Central memory CD8-positive, alpha-beta T cell (primary cell): ENCODE measurements around the gene PRELID2.

Experiments used
- ATAC-seq: fragments of 150-1000 bp; cut with Tn5 transposase; replicated peaks from 2 replicates; pipeline ENCODE4 v1.10.0; 2022; ENCODE audit warnings: mild to moderate bottlenecking, moderate FRiP score, moderate number of reproducible peaks; ENCODE audit not compliant: poor library complexity, severe bottlenecking; ENCODE audit errors: extremely low read depth
- DNase-seq, 2 donors: peaks; one replicate each; pipeline ENCODE4 v3.0.0; 2021; ENCODE audit warnings: low spot score in 2 of 2
- H3K27ac Mint-ChIP-seq: one replicate; pipeline ENCODE4 v1.8.0; 2022; ENCODE audit warnings: low read depth, mild to moderate bottlenecking, moderate library complexity, mixed read lengths
- H3K27me3 Mint-ChIP-seq: one replicate; pipeline ENCODE4 v1.8.0; 2022; ENCODE audit warnings: mixed read lengths
- H3K36me3 Mint-ChIP-seq: one replicate; pipeline ENCODE4 v1.8.0; 2022; ENCODE audit warnings: mild to moderate bottlenecking, moderate library complexity, mixed read lengths; ENCODE audit not compliant: insufficient read depth
- H3K4me1 Mint-ChIP-seq: one replicate; pipeline ENCODE4 v1.8.0; 2022; ENCODE audit warnings: mixed read lengths
- H3K4me3 Mint-ChIP-seq: one replicate; pipeline ENCODE4 v1.8.0; 2022; ENCODE audit warnings: mild to moderate bottlenecking, moderate library complexity, mixed read lengths
- H3K9me3 Mint-ChIP-seq: one replicate; pipeline ENCODE4 v1.8.0; 2022; ENCODE audit warnings: mixed read lengths

Gene PRELID2

GRCh38 chr5:145778144-145778900, 56.8 kb downstream of the PRELID2 start:
- H3K4me3 Mint-ChIP-seq = no peak overlapping the region
- H3K4me1 Mint-ChIP-seq = no peaks in the 10 kb centered on the region
- no peaks in the 10 kb centered on the region for H3K9me3 Mint-ChIP-seq
- H3K27me3 Mint-ChIP-seq = no peaks in the 10 kb centered on the region
- ATAC-seq (no peak), DNase-seq (no peak)
- H3K27ac Mint-ChIP-seq = no peak overlapping the region
- H3K36me3 Mint-ChIP-seq = no peaks in the 10 kb centered on the region

GRCh38 chr5:145777445-145778063, 57.6 kb downstream of the PRELID2 start:
- ATAC-seq (no peak), DNase-seq (no peak)
- H3K36me3 Mint-ChIP-seq = no peaks in the 10 kb centered on the region
- H3K9me3 Mint-ChIP-seq = no peaks in the 10 kb centered on the region
- H3K4me1 Mint-ChIP-seq = no peaks in the 10 kb centered on the region
- H3K27ac Mint-ChIP-seq = no peak overlapping the region
- no peaks in the 10 kb centered on the region for H3K27me3 Mint-ChIP-seq
- H3K4me3 Mint-ChIP-seq = no peak overlapping the region

- Mint-ChIP-seq H3K36me3 (no peaks in the 10 kb centered on the region), H3K27ac (no peak overlapping the region), H3K9me3 (no peaks in the 10 kb centered on the region), H3K4me1 (no peaks in the 10 kb centered on the region), H3K4me3 (no peak overlapping the region), H3K27me3 (no peaks in the 10 kb centered on the region)
- ATAC-seq (no peak), DNase-seq (no peak)
These were observed 58.3 kb downstream of the PRELID2 start for GRCh38 chr5:145776886-145777285.

GRCh38 chr5:145775893-145776444, 59.2 kb downstream of the PRELID2 start:
- Mint-ChIP-seq H3K27ac (no peak overlapping the region), H3K27me3 (no peaks in the 10 kb centered on the region), H3K4me1 (no peaks in the 10 kb centered on the region), H3K36me3 (no peaks in the 10 kb centered on the region), H3K9me3 (no peaks in the 10 kb centered on the region), H3K4me3 (no peak overlapping the region)
- no peak for DNase-seq
- no peak for ATAC-seq

GRCh38 chr5:145775411-145775810, 59.7 kb downstream of the PRELID2 start:
- no peak for DNase-seq
- no peak for ATAC-seq
- H3K4me1 Mint-ChIP-seq = no peaks in the 10 kb centered on the region
- H3K36me3 Mint-ChIP-seq = no peaks in the 10 kb centered on the region
- H3K4me3 Mint-ChIP-seq = no peak overlapping the region
- H3K9me3 Mint-ChIP-seq = no peaks in the 10 kb centered on the region
- no peak overlapping the region for H3K27ac Mint-ChIP-seq
- no peaks in the 10 kb centered on the region for H3K27me3 Mint-ChIP-seq

- Mint-ChIP-seq H3K27me3 (no peaks in the 10 kb centered on the region), H3K9me3 (no peaks in the 10 kb centered on the region), H3K27ac (no peak overlapping the region), H3K4me1 (no peaks in the 10 kb centered on the region), H3K4me3 (no peak overlapping the region), H3K36me3 (no peaks in the 10 kb centered on the region)
- ATAC-seq (no peak), DNase-seq (no peak)
These were observed 60.7 kb downstream of the PRELID2 start for GRCh38 chr5:145774442-145774841.

DNA sequence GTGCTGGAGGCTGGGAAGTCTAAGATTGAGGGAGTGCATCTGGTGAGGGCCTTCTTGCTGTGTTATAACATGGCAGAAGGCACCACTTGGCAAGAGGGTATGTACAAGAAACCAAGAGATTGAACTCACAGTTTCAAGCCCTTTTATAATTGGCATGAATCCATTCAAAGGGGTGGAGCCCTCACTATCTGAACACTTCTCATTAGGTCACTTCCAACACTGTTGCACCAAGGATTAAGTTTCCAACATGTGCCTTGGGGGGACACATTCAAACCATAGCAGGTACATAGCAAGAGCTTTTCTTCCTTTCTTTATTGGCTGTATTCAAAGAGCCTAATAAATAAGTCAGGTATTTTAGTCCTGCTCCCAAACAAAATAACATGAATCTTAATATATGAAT, 62.7 kb downstream of the PRELID2 start:
- Mint-ChIP-seq H3K36me3 (no peaks in the 10 kb centered on the region), H3K4me3 (no peak overlapping the region), H3K27ac (no peak overlapping the region), H3K4me1 (no peaks in the 10 kb centered on the region), H3K27me3 (no peaks in the 10 kb centered on the region), H3K9me3 (no peaks in the 10 kb centered on the region)
- ATAC-seq (no peak), DNase-seq (no peak)

DNA sequence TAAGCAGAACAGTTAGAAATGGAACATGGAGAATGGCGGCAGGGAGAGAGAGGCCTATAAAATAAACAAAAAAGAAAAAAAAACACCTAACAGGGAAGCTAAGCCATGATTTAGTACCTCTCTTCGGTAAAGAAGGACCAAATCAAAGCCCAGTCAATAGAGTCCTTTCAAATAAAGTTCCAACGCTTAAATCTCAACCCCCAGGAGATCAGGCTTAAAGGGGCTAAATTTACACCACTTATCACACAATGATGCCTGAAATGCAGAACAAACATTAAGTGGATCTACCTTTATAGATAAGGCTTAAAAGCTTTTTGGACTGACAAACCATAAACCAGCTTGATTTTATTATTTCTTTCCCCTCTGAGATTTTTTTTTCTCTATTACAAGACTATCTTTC, 66.3 kb downstream of the PRELID2 start:
- Mint-ChIP-seq H3K9me3 (no peaks in the 10 kb centered on the region), H3K27me3 (no peaks in the 10 kb centered on the region), H3K36me3 (no peaks in the 10 kb centered on the region), H3K4me3 (no peak overlapping the region), H3K4me1 (no peaks in the 10 kb centered on the region), H3K27ac (no peak overlapping the region)
- DNase-seq = no peak
- ATAC-seq = no peak

GRCh38 chr5:145764325-145764724, 70.8 kb downstream of the PRELID2 start:
- H3K9me3 Mint-ChIP-seq = no peaks in the 10 kb centered on the region
- H3K36me3 Mint-ChIP-seq = no peaks in the 10 kb centered on the region
- no peaks in the 10 kb centered on the region for H3K4me1 Mint-ChIP-seq
- no peak overlapping the region for H3K27ac Mint-ChIP-seq
- no peaks in the 10 kb centered on the region for H3K27me3 Mint-ChIP-seq
- no peak for DNase-seq
- H3K4me3 Mint-ChIP-seq = no peak overlapping the region
- ATAC-seq = no peak

DNA sequence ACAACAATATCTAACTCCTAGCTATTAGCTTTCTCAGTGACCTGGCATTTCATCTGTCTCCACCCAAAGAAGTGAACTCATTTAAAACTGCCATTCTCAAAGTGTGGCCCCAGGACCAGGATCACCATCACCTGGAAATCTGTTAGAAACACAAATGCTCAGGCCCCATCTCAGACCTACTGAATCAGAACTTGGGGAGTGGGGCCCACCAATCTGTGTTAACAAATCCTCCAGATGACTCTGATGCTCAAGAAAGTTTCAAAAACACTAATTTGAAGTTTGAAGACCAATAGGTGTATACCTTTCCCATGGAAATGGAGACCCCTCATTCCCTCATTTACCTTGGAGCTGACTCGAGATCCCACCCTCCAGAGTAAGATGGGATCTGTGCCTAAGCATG, 72.3 kb downstream of the PRELID2 start:
- ATAC-seq (no peak), DNase-seq (no peak)
- Mint-ChIP-seq H3K36me3 (no peaks in the 10 kb centered on the region), H3K4me1 (no peaks in the 10 kb centered on the region), H3K27me3 (no peaks in the 10 kb centered on the region), H3K4me3 (no peak overlapping the region), H3K9me3 (no peaks in the 10 kb centered on the region), H3K27ac (no peak overlapping the region)

DNA sequence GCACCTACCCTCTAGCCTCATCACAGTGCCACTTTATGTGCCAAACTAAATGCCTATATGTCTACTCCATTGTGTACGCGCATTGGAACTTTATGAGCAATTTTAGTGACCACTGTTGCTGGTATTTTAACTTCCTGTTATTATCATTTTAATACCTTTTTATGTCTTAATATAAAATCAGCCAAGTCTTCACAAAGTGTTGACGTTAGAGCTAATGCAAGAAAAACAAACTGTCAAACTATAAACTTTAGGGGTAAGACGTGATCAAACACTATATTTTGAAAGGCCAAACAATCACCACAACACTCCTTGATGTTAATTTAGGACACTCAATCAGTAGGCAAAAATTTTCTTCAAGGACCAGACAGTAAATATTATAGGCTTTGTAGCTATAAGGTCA, 73.9 kb downstream of the PRELID2 start:
- no peak for ATAC-seq
- Mint-ChIP-seq H3K27ac (no peak overlapping the region), H3K4me1 (no peaks in the 10 kb centered on the region), H3K4me3 (no peak overlapping the region), H3K9me3 (no peaks in the 10 kb centered on the region), H3K27me3 (no peaks in the 10 kb centered on the region), H3K36me3 (no peaks in the 10 kb centered on the region)
- DNase-seq = no peak

DNA sequence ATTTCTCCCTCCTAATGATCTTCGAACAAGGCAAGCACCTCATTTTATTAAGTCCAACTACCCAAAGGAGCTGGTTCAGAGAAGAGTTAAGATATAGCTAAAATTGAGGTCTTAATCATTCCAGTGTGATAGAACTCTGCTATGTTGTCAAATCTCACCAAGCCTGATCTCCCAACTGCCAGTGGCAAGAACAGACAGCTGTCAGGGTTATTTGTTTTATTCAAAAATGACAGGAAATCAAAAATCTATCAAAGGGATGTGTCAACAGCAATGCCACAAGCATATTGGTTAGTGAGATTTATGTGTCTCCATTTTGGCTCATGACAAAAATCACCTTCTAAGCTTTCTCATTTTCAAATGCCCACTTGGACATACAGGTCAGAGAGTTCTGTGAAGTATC, 74.5 kb downstream of the PRELID2 start:
- DNase-seq (no peak), ATAC-seq (no peak)
- no peak overlapping the region for H3K4me3 Mint-ChIP-seq
- no peak overlapping the region for H3K27ac Mint-ChIP-seq
- H3K9me3 Mint-ChIP-seq = no peaks in the 10 kb centered on the region
- H3K4me1 Mint-ChIP-seq = no peaks in the 10 kb centered on the region
- no peaks in the 10 kb centered on the region for H3K36me3 Mint-ChIP-seq
- no peaks in the 10 kb centered on the region for H3K27me3 Mint-ChIP-seq

- Mint-ChIP-seq H3K36me3 (no peaks in the 10 kb centered on the region), H3K27me3 (no peaks in the 10 kb centered on the region), H3K9me3 (no peaks in the 10 kb centered on the region), H3K4me3 (no peak overlapping the region), H3K27ac (no peak overlapping the region), H3K4me1 (no peaks in the 10 kb centered on the region)
- DNase-seq (no peak), ATAC-seq (no peak)
These were observed 82.2 kb downstream of the PRELID2 start for GRCh38 chr5:145752947-145753346.
